Psoas muscle (tissue), 8 donors: ENCODE measurements around the gene EIF6. TPM values are rescaled to one million over a fixed set of nuclear protein-coding genes. Genes with fewer than 3 reads are reported as not detected.
"Not testable (repeated sequence)": the region's sequence is repeated elsewhere in the genome, so short reads cannot be mapped to it uniquely, and the experiment has no call there.

Source experiments
- ATAC-seq, 4 donors: fragments of 200-7000 bp; cut with Tn5 transposase; one replicate each; pipeline ENCODE4 v1.9.1; 2020; ENCODE audit warnings: moderate library complexity in 3 of 4, mild to moderate bottlenecking in 2 of 4
- DNase-seq, 2 donors: peaks; one replicate each; pipeline ENCODE4 v3.0.0-alpha.2; 2020
- H3K27ac ChIP-seq: fragments of 200-600 bp; one replicate; pipeline ENCODE4 v1.8.0; 2022
- H3K27me3 ChIP-seq, 3 donors: fragments of 200-600 bp in 1 of 3; one replicate each; pipeline versions ENCODE4 v1.6.1 to v1.8.0; 2013 to 2022; ENCODE audit warnings: low read length in 2 of 3, mild to moderate bottlenecking in 2 of 3, moderate library complexity in 1 of 3; ENCODE audit not compliant: insufficient read depth in 3 of 3
- H3K36me3 ChIP-seq, 2 donors: fragments of 200-600 bp in 1 of 2; one replicate each; pipeline versions ENCODE4 v1.6.1 to v1.8.0; 2013 to 2022; ENCODE audit warnings: low read depth in 1 of 2, mild to moderate bottlenecking in 1 of 2, moderate library complexity in 1 of 2; ENCODE audit not compliant: insufficient read depth in 1 of 2
- H3K4me1 ChIP-seq: fragments of 200-600 bp; one replicate; pipeline ENCODE4 v1.8.0; 2022
- H3K4me3 ChIP-seq: fragments of 200-600 bp; one replicate; pipeline ENCODE4 v1.8.0; 2022; ENCODE audit warnings: mild to moderate bottlenecking
- H3K9me3 ChIP-seq: fragments of 200-600 bp; one replicate; pipeline ENCODE4 v1.8.0; 2022
- CTCF ChIP-seq: fragments of 200-600 bp; IDR thresholded peaks from one replicate; pipeline ENCODE4 v1.8.0; 2022; ENCODE audit warnings: antibody characterized with exemption
- WGBS, 3 donors: extraction: QIAGEN DNeasy Blood & Tissue Kit; methylation state at CpG; one replicate each; pipeline versions ENCODE4 v1.1.6 to v1.1.7; 2013; 5-methylcytosine and 5-hydroxymethylcytosine counted together
- intact Hi-C, 2 donors: fragments of 100-400 bp; cut with DNase I; formaldehyde crosslinking; loops; one replicate each; pipeline versions ENCODE4 v1.11.0 to v1.14.2; 2022
- polyA plus RNA-seq, 3 donors: library from polyadenylated mRNA; stranded (reverse); fragments of 200-250 nt; gene quantifications; one replicate each; pipeline ENCODE4 v1.2.3, GENCODE V29; 2013
- total RNA-seq, 4 donors: library from RNA; stranded (reverse); fragmentation: NEBNext Ultra II Directional in 2 of 4; extraction: Animal tissue kit (Norgen Biotek cat#: 25700) in 2 of 4; gene quantifications; one replicate each; pipeline versions ENCODE4 v1.2.1 to v1.2.4, GENCODE V29; 2021 to 2023
- donor health status: healthy with polysubstance abuse.
- donor health status: DM: no; HTN: no; CAD: no; lungs with moderate emphysema.
- donor health status: Bipolar disorder and iron deficiency.
- donor health status: healthy.
- donor health status: DM: yes; HTN: yes; CAD: no.
- donor health status: DM: no; HTN: no; CAD: no.
- donor health status: DM: no; HTN: no; CAD: no.
- donor health status: DM: yes; HTN: yes; CAD: no.

EIF6 gene
- total and polyA plus RNA-seq, 7 donors = 44.3 to 169 (median 63.0) TPM

- WGBS, 3 donors = 59 to 60% (median 60%) methylated on average over 5 of the region's 5 CpGs
- intact Hi-C loops = no loop called here
- DNase-seq (no peak), ATAC-seq (peak in 3 of 4 donors; percentile 53 to 56 (median 56))
- Histone ChIP-seq H3K9me3 (no peaks in the 10 kb centered on the region), H3K27ac (peak overlapping the region; percentile 79), H3K27me3 (no peaks in the 10 kb centered on the region), H3K4me1 (peaks cover 16% of the 10 kb centered on the region), H3K4me3 (no peak overlapping the region), H3K36me3 (peaks cover 0 to 4% of the 10 kb centered on the region in 2 donors)
- no peak for TF ChIP-seq CTCF
These were observed 34.8 kb upstream of the EIF6 start for GRCh38 chr20:35319192-35319870.

- Histone ChIP-seq H3K36me3 (peaks cover 0 to 5% of the 10 kb centered on the region in 2 donors), H3K9me3 (no peaks in the 10 kb centered on the region), H3K27ac (peak overlapping the region; percentile 79), H3K27me3 (no peaks in the 10 kb centered on the region), H3K4me1 (peaks cover 16% of the 10 kb centered on the region), H3K4me3 (peak overlapping the region; percentile 3)
- 33 to 47% (median 38%) methylated on average over 6 of the region's 6 CpGs for WGBS, 3 donors
- peak; percentile 95 to 98 (median 97) for ATAC-seq
- TF ChIP-seq CTCF = no peak
- intact Hi-C loops = no loop called here
- peak in 1 of 2 donors; percentile 59 for DNase-seq
These were observed 34.1 kb upstream of the EIF6 start for GRCh38 chr20:35318502-35319157.

DNA sequence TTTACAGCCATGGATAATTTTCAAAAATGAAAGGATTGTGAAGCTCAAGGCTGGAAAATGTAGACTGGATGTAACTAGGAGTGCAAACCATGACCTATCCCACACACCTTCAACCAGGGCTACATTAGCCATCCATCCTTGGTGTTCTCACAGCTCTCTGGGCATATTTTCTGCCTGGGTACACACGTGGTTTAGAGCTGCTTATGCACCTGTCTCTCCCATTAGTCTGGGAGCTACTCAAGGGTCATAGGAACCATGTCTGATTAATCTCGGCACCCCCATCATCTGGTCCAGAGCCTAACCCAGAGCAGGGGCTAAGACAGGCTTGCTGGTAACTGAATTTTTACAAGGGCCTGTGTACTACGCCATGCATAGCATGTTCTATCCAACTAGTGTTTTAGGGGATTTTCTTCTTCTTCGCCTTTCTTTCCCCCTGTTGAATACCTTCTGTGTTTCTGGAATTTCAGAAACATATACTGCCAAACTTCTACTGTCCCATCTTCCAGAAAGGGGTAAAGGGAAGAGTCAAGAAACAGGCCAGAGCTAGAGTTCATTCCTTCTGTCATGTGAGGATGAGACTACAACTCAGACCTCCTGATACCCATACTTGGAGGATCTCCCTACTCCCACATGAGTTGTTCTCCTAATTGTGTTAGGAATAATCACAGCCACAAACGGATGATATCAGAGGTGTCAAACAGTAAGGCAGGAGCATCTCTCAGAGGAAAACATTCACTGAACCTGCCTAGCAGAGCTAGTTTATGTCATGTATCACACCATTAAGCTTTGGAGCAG lies 33.0 kb upstream of the EIF6 start:
- TF ChIP-seq CTCF = no peak
- intact Hi-C loops = no loop called here
- Histone ChIP-seq H3K9me3 (no peaks in the 10 kb centered on the region), H3K27ac (peak overlapping the region; percentile 79), H3K4me3 (no peak overlapping the region), H3K4me1 (peaks cover 16% of the 10 kb centered on the region), H3K27me3 (no peaks in the 10 kb centered on the region), H3K36me3 (peaks cover 0 to 5% of the 10 kb centered on the region in 2 donors)
- 76 to 86% (median 82%) methylated on average over 5 of the region's 5 CpGs for WGBS, 3 donors
- ATAC-seq (peak in 1 of 4 donors; percentile 2), DNase-seq (no peak)

GRCh38 chr20:35316086-35316485 lies 31.5 kb upstream of the EIF6 start:
- H3K27me3 ChIP-seq = no peaks in the 10 kb centered on the region
- intact Hi-C loops = no loop called here
- H3K4me3 ChIP-seq = no peak overlapping the region
- H3K4me1 ChIP-seq = peaks cover 16% of the 10 kb centered on the region
- peaks cover 0 to 5% of the 10 kb centered on the region in 2 donors for H3K36me3 ChIP-seq
- no peak for DNase-seq
- H3K27ac ChIP-seq = peak overlapping the region; percentile 32
- 66 to 80% (median 70%) methylated on average over 2 of the region's 2 CpGs for WGBS, 3 donors
- no peak for ATAC-seq
- H3K9me3 ChIP-seq = no peaks in the 10 kb centered on the region
- no peak for TF ChIP-seq CTCF

DNA sequence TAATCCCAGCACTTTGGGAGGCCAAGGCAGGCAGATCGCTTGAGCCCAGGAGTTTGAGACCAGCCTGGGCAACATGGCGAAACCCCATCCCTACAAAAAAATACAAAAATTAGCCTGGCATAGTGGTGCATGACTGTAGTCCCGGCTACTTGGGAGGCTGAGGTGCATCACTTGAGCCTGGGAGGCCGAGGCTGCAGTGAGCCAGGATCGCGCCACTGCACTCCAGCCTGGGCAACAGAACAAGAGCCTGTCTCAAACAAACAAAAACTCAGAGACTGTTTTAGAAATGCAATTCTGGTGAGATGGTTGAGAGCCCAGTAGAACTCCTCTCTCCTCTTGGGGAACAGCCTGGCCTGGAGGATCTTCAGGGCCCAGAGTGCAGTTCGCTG lies 31.1 kb upstream of the EIF6 start:
- H3K27ac ChIP-seq = peak overlapping the region; percentile 32
- H3K4me3 ChIP-seq, H3K27me3 ChIP-seq, intact Hi-C loops, H3K36me3 ChIP-seq, H3K9me3 ChIP-seq, DNase-seq, ATAC-seq: not testable (repeated sequence)
- peaks cover 16% of the 10 kb centered on the region for H3K4me1 ChIP-seq
- 93 to 96% (median 96%) methylated on average over 7 of the region's 7 CpGs for WGBS, 3 donors
